HEK293T (cell line): ENCODE results near the gene TMEM218.

ENCODE experiments used
- CTCF ChIA-PET: fragments of 350-600 bp; formaldehyde crosslinking; extraction: SDS; loops from one replicate; lab custom pipeline; 2021; ENCODE audit warnings: antibody characterized with exemption, inconsistent platforms; lab: Yijun Ruan, JAX
- POLR2A ChIA-PET: fragments of 350-600 bp; formaldehyde crosslinking; extraction: SDS; loops from one replicate; lab custom pipeline; 2020; ENCODE audit warnings: antibody characterized with exemption, inconsistent platforms; lab: Yijun Ruan, JAX
- DNase-seq: peaks from one replicate; pipeline ENCODE4 v3.0.0; 2012; ENCODE audit warnings: mixed read lengths; ENCODE audit errors: extremely low spot score
- ARNT ChIP-seq: fragments of 450-650 bp; IDR thresholded peaks from 2 replicates; pipeline ENCODE4 v1.6.1; 2017; ENCODE audit warnings: mild to moderate bottlenecking
- BHLHE40 ChIP-seq: fragments of 450-650 bp; IDR thresholded peaks from 2 replicates; pipeline ENCODE4 v1.6.1; 2016; ENCODE audit warnings: mild to moderate bottlenecking, moderate library complexity, borderline replicate concordance
- CTBP1 ChIP-seq: fragments of 450-650 bp; IDR thresholded peaks from 2 replicates; pipeline ENCODE4 v1.6.1; 2016; ENCODE audit warnings: borderline replicate concordance
- ELF4 ChIP-seq: fragments of 450-650 bp; IDR thresholded peaks from 2 replicates; pipeline ENCODE4 v1.6.1; 2017; ENCODE audit warnings: antibody characterized with exemption
- FOXA1 ChIP-seq: fragments of 450-650 bp; IDR thresholded peaks from 2 replicates; pipeline ENCODE4 v1.6.1; 2016; ENCODE audit warnings: mild to moderate bottlenecking
- FOXK2 ChIP-seq: fragments of 450-650 bp; IDR thresholded peaks from 2 replicates; pipeline ENCODE4 v1.6.1; 2016; ENCODE audit warnings: mild to moderate bottlenecking
- FOXM1 ChIP-seq: fragments of 450-650 bp; IDR thresholded peaks from 2 replicates; pipeline ENCODE4 v1.6.1; 2017; ENCODE audit warnings: mild to moderate bottlenecking, borderline replicate concordance
- HDGF ChIP-seq: fragments of 450-650 bp; IDR thresholded peaks from 2 replicates; pipeline ENCODE4 v1.6.1; 2017; ENCODE audit warnings: antibody characterized with exemption, borderline replicate concordance
- L3MBTL2 ChIP-seq: fragments of 450-650 bp; conservative IDR thresholded peaks from 2 replicates; pipeline ENCODE4 v1.6.1; 2016; ENCODE audit warnings: mild to moderate bottlenecking
- LEF1 ChIP-seq: fragments of 450-650 bp; IDR thresholded peaks from 2 replicates; pipeline ENCODE4 v1.6.1; 2017; ENCODE audit warnings: mild to moderate bottlenecking, borderline replicate concordance
- NFRKB ChIP-seq: fragments of 450-650 bp; IDR thresholded peaks from 2 replicates; pipeline ENCODE4 v1.6.1; 2016; ENCODE audit warnings: mild to moderate bottlenecking, moderate library complexity
- SP1 ChIP-seq: fragments of 450-650 bp; IDR thresholded peaks from 2 replicates; pipeline ENCODE4 v1.6.1; 2017
- SUZ12 ChIP-seq: fragments of 450-650 bp; IDR thresholded peaks from 2 replicates; pipeline ENCODE4 v1.6.1; 2016; ENCODE audit warnings: mild to moderate bottlenecking
- TARDBP ChIP-seq: fragments of 450-650 bp; IDR thresholded peaks from 2 replicates; pipeline ENCODE4 v1.6.1; 2016
- ZNF384 ChIP-seq: fragments of 450-650 bp; IDR thresholded peaks from 2 replicates; pipeline ENCODE4 v1.6.1; 2016
- TF ChIP-seq, protein P1 (sequence below): fragments of 450-650 bp; IDR thresholded peaks from 2 replicates; pipeline ENCODE4 v1.6.1; 2016

Gene TMEM218

DNA sequence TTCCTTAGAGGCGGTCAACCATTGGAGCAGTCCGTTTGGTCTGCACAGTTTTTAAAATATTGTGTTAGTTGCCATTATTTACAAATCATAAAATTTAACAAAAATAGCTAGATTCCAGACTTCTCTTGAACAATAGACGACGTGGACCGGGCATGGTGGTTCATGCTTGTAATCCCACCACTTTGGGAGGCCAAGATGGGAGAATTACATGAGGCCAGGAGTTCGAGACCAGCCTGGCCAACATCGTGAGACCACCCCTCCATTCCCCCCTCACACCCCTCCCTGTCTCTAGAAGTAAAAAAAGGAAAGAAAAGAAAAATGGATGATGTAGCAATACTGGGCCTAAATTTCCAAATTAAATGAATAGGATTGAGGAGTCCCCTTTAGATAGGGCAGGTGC lies 47.4 kb downstream of the TMEM218 start:
- ChIA-PET POLR2A (interaction anchor here (1.0 kb wide), 1 partner anchor 110 kb away, joined by 4 read pairs; the partner anchor contains the start of gene CCDC15), CTCF (interaction anchor here (1.3 kb wide), 1 partner anchor 18 kb away, joined by 3 read pairs; no protein-coding TSS in a partner anchor)
- DNase-seq = no peak
- TF ChIP-seq ZNF384 = no peak
- no peak for TF ChIP-seq LEF1
- TF ChIP-seq BHLHE40 = no peak
- TF ChIP-seq FOXK2 = no peak
- no peak for TF ChIP-seq ELF4
- TF ChIP-seq SUZ12 = no peak
- no peak for TF ChIP-seq HDGF
- TF ChIP-seq NFRKB = no peak
- TF ChIP-seq ARNT = no peak
- TF ChIP-seq, protein P1, sequence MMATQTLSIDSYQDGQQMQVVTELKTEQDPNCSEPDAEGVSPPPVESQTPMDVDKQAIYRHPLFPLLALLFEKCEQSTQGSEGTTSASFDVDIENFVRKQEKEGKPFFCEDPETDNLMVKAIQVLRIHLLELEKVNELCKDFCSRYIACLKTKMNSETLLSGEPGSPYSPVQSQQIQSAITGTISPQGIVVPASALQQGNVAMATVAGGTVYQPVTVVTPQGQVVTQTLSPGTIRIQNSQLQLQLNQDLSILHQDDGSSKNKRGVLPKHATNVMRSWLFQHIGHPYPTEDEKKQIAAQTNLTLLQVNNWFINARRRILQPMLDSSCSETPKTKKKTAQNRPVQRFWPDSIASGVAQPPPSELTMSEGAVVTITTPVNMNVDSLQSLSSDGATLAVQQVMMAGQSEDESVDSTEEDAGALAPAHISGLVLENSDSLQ = no peak
- no peak for TF ChIP-seq TARDBP
- TF ChIP-seq L3MBTL2 = no peak
- no peak for TF ChIP-seq FOXA1

DNA sequence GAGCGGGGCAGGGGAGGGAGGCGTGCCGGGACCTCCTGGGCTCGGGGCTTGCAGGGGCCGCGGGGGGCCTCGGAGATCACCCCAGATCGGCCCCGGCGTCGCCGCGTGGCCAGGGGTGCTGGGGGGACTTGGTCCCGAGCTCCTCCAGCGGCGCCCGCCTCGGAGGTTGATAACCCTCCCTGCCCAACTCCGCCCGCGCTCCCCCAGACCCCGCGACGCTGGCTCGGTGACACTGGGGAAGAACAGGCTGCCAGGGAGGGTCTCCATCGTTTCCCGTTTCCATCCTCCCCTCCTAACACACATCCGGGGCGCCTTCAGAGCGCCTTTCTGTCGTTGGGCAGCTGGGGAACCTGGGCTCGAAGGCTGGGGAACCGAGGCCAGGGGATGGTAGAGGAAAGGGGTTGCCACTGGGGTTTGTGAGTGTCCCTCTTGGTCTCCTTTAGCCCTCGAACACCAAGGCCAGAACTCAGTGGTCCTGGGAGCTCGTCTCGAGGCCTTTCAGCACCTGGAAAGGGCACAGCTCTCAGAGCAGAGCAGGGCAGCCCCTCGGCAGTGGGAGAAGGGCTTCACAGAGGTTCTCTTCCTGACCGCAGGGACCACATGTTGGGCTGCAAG lies 47.9 kb downstream of the TMEM218 start:
- peak; percentile 9 for DNase-seq
- ChIA-PET CTCF (interaction anchor here (0.7 to 1.3 kb wide), 2 partner anchors 19 to 91 kb away, joined by 3 read pairs; no protein-coding TSS in a partner anchor), POLR2A (interaction anchor here (1.0 kb wide), 1 partner anchor 110 kb away, joined by 4 read pairs; the partner anchor contains the start of gene CCDC15)
- TF ChIP-seq L3MBTL2 = no peak
- TF ChIP-seq FOXM1 = no peak
- no peak for TF ChIP-seq ELF4
- no peak for TF ChIP-seq HDGF
- no peak for TF ChIP-seq TARDBP
- TF ChIP-seq BHLHE40 = no peak
- TF ChIP-seq FOXK2 = no peak
- no peak for TF ChIP-seq FOXA1
- no peak for TF ChIP-seq NFRKB
- no peak for TF ChIP-seq SUZ12
- no peak for TF ChIP-seq SP1
- TF ChIP-seq, protein P1 = no peak

DNA sequence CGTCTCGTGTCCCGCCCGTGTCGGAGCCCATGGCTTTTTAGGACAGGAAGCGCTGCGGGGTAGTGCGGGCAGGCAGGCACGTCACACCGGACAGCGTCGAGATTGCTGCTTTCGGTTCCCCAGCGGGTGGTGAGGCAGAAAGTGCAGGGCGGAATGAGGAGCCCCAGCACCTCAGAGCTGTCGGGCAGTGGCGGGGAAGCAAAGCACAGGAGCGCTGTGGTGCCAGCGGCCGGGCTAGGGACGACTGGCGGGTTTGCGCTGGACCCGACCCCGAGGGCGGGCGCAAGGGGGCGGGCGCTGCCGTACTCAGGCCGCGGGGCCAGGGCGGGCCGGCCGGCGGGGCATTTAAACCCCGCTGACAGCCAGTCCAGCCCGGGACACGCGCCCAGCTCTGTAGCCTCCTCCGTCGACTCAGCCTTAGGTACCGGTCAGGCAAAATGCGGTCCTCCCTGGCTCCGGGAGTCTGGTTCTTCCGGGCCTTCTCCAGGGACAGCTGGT lies 48.4 kb downstream of the TMEM218 start, which contains the start of gene SLC37A2:
SLC37A2 (plus strand) TSS at position 375 of the 498 bp plus-strand sequence; CDS start at position 438, 63 bp downstream.
- TF ChIP-seq SUZ12 = no peak
- peak; percentile 67 for TF ChIP-seq L3MBTL2
- no peak for TF ChIP-seq SP1
- CTCF ChIA-PET = interaction anchor here (0.7 to 1.3 kb wide), 2 partner anchors 20 to 91 kb away, joined by 3 read pairs; no protein-coding TSS in a partner anchor
- peak; percentile 69 for DNase-seq
- POLR2A ChIA-PET = interaction anchor here (1.0 kb wide), 1 partner anchor 109 kb away, joined by 4 read pairs; the partner anchor contains the start of gene CCDC15

DNA sequence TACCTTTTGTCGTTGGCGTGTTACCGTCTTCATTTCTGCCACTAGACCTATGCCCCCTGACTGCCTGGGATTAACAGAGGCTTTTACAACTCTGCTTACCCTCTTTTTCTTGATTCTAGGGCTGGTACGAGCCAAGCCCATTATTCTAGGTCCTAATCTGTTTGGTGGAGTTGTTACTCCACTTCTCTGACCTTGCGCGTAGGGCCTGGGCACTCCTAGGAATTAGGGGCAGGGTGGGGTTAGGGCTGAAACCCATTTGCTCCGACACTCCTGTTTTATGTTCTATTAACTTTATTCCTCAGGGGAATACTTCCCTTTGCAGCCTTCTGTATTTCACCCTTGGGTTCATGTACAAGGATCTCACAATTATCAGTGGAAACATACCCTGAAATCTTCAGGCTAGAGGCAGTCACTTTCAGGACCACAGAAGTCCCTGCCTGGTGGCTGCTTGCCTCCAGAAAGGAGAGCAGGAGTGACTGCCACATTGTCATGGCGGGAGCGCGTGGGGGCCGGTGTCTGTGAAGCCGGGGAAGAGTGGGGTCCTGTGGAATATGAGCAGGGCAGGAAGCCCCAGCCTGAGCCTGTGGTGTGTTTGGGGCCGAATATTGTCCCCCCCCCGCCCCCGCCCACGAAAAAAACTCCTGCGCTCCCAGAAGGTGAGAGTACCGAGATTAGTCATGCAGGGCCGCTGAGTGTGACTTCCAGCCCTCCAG lies 49.1 kb downstream of the TMEM218 start:
- TF ChIP-seq FOXM1 (peak; percentile 45; the same call in 1 of the 2 replicates), ELF4 (no peak), ZNF384 (no peak), HDGF (no peak), TARDBP (no peak), SUZ12 (no peak)
- ChIA-PET CTCF (interaction anchor here (0.7 kb wide), 1 partner anchor 92 kb away, joined by 3 read pairs; no protein-coding TSS in a partner anchor), POLR2A (no interaction called here)
- no peak for DNase-seq

DNA sequence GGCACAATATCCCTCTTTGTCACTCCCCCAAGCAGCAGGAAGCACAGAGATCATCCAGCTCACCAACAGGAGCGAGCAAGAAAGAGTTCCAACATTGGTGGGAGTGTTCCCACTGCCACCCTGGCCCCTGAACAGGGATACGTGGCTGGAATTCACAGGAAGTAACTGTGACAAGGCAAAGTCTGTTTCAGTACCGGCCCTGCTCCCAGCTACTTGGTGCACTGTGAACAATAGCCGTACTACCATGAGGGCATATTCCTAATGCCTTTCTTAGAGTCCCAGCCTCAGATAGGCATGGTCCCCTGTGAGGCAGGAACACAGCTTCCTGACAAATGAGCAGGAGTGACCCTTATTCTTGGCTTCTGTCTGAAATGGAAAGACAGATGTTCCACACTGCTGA lies 50.1 kb downstream of the TMEM218 start:
- no peak for TF ChIP-seq FOXM1
- TF ChIP-seq LEF1 = no peak
- no peak for TF ChIP-seq FOXA1
- no peak for TF ChIP-seq TARDBP
- no peak for TF ChIP-seq SUZ12
- TF ChIP-seq ZNF384 = no peak
- no peak for TF ChIP-seq ARNT
- TF ChIP-seq, protein P1 = no peak
- TF ChIP-seq HDGF = no peak
- TF ChIP-seq L3MBTL2 = no peak
- TF ChIP-seq BHLHE40 = no peak
- TF ChIP-seq FOXK2 = no peak
- peak; percentile 6 for DNase-seq
- ChIA-PET CTCF (no interaction called here), POLR2A (interaction anchor here (1.0 kb wide), 1 partner anchor 50 kb away, joined by 5 read pairs; the partner anchor contains the start of gene TMEM218)

DNA sequence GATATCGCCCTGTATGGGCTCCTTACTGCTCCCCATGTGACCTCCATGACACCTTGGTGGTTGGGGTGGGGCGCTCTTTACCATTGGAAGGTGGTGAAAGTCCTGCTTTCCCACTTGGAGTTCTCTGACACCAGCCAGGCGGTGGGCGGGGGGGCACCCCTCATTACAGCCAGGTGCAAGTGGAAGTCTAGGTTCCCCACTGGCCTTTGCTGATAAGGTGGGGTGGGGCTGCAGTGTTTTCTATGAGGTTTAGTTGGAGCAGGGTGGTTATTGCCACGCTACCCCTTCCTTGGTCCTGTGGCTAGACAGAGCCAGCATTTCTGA lies 53.8 kb downstream of the TMEM218 start:
- ChIA-PET CTCF (no interaction called here), POLR2A (no interaction called here)
- DNase-seq = no peak
- TF ChIP-seq ARNT = no peak
- no peak for TF ChIP-seq LEF1
- no peak for TF ChIP-seq HDGF
- TF ChIP-seq, protein P1 = no peak
- no peak for TF ChIP-seq FOXA1
- TF ChIP-seq SUZ12 = no peak
- no peak for TF ChIP-seq FOXK2
- TF ChIP-seq BHLHE40 = no peak
- no peak for TF ChIP-seq FOXM1
- TF ChIP-seq L3MBTL2 = no peak
- no peak for TF ChIP-seq SP1
- no peak for TF ChIP-seq ELF4
- no peak for TF ChIP-seq ZNF384
- no peak for TF ChIP-seq NFRKB
- no peak for TF ChIP-seq CTBP1
